ENCODE results near the gene SFMBT2.

DNA sequence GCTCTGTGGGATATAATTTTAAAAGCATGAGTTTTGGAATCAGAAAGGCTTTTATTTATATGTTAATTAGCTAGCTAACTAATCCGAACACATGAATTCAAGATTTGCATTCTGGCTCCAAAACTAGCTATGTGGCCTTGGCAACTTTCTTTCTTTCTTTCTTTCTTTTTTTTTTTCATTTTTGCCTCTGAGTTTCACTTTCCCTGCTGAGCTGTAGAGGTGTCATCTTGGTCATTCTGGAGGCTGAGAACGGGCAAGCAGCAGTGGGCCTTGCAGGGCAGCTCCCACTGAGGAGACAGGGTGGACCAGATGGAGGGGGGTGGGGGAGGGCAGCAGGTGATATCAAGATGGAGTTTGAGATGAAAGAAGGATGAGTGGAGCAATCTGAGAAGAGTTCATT, 24.8 kb upstream of the SFMBT2 start:
- TF ChIP-seq EZH2 (IDR thresholded peaks at IDR 0.05) (no peak), POLR2AphosphoS5 (IDR thresholded peaks at IDR 0.05; ENCODE audit: borderline replicate concordance, low read depth, low read length) (no peak), FOXP2 (optimal IDR thresholded peaks at IDR 0.05; ENCODE audit: control extremely low read depth, extremely low read length, insufficient read depth) (no peak)

Measured in SK-N-MC (cell line).